ENCODE data around the gene LTB4R2.
"Not testable (repeated sequence)": the region's sequence is repeated elsewhere in the genome, so short reads cannot be mapped to it uniquely, and the experiment has no call there.

Gene LTB4R2

DNA sequence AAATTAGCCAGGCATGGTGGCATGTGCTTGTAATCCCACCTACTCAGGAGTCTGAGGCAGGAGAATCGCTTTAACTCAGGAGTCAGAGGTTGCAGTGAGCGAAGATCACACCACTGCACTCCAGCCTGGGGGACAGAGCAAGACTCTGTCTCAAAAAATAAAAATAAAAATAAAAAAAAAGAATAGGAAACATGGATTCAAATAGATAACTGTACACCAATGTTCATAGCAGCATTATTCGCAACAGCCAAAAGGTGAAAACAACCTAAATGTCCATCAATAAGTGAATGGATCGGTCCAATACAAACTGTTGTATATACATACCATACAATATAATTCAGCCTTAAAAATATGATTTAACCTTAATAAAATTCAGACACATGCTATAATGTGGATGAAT is 32.9 kb downstream of the LTB4R2 start:
- DNase-seq = no peak

DNA sequence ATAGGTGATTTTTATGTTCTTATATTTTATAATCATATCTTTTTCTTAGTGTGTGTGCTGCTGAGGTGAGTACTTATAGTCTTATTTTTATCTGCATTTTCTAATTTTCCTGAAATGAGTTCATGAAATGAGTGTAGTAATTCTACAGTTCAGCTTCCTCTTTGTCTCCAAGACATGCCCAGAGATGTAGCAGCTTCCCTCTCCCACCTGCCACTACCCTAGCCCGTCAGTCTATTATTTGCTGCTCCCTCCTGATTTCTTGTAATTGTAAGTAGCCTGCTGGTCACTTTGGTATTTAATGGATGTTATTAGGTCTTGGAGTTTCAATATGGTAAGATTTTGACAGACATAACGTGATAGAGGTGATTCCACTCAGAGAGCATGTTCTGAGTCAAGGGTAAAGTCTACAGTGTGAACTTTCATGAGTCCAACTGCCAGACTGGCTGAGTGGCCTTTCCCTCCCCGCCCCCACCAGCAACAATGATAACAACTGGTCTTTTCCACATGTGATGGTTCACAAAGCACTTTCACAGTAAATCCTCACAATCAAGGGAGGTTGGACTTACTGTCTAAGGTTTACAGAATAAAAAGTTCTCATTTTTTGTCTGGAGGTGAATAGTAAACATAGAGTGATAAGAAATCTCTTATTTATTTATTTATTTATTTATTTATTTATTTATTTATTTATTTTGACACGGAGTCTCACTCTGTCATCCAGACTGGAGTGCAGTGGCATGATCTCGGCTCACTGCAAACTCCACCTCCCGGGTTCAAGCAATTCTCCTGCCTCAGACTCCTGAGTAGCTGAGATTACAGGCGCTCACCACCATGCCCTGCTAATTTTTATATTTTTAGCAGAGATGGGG is 34.1 kb downstream of the LTB4R2 start:
- no peak for DNase-seq

DNA sequence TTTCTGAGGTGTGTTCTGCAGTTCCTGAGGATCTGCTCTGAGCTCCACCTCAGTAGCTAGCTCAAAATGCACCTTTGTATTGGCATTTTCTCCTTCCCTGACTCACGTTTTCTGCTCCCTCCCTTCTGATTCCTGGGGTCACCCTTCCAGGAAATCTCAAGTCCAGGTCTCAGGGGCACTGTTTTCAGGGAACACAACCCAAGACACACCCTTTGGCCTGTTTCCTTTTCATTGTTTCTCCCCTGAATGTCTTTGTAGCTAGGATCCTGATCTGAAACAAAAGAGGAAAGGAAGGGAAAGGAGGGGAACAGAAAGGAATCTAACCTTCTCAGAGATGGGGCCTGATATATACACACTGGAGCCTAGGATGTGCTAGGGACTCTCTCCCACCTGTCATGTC is 37.2 kb downstream of the LTB4R2 start:
- no peak for DNase-seq

DNA sequence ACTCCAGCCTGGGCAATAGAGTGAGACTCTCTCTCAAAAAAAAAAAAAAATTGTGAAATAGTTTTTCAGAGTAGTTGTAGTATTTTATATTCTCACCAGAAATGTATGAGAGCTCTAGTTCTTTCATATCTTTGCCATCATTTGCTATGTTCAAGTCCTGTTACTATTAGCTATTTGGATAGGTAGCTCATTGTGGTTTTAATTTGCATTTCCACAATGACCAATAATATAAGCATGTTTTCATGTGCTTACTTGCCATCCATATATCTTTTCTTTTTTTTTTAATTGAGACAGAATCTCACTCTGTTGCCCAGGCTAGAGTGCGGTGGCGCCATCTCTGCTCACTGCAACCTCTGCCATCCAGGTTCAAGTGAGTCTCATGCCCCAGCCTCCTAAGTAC is 38.2 kb downstream of the LTB4R2 start:
- DNase-seq = no peak

DNA sequence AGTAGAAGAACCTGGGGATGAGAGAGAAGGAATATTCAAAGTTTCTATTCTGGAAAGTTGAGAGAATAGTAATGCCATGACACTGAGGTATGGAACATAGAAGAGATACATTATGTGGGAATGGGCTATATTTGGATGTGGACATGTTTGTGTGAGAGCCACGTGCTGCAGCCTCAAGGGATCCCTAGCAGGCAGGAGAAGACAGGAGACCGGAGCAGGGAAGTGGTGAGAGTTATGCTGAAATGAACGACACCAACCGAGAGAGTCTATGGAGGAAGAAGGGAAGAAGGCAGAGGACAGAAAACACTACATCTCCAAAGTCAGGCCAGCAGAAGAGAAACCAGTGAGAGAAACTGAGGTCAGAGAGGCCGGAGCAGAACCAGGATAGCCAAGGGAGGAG is 39.8 kb downstream of the LTB4R2 start:
- no peak for DNase-seq

DNA sequence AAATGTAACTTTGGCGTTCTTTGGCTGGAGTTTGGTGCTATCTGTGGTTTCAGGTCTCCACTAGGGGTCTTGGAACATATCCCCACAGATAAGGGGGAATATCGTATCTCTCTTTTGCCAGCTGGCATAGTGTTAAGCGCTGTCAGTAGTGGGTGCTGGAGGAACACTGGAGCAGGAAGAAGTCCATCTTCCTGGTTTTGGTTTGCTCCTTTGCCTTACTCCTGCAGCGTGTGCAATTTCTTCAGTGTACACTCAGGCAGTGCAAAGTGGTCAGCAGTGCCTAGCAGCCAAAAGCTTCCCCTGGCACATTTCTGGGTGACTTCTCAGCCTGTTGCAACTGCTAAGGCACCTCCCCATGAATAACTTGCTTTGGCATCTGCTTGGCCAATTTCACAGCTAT is 41.6 kb downstream of the LTB4R2 start:
- no peak for DNase-seq

DNA sequence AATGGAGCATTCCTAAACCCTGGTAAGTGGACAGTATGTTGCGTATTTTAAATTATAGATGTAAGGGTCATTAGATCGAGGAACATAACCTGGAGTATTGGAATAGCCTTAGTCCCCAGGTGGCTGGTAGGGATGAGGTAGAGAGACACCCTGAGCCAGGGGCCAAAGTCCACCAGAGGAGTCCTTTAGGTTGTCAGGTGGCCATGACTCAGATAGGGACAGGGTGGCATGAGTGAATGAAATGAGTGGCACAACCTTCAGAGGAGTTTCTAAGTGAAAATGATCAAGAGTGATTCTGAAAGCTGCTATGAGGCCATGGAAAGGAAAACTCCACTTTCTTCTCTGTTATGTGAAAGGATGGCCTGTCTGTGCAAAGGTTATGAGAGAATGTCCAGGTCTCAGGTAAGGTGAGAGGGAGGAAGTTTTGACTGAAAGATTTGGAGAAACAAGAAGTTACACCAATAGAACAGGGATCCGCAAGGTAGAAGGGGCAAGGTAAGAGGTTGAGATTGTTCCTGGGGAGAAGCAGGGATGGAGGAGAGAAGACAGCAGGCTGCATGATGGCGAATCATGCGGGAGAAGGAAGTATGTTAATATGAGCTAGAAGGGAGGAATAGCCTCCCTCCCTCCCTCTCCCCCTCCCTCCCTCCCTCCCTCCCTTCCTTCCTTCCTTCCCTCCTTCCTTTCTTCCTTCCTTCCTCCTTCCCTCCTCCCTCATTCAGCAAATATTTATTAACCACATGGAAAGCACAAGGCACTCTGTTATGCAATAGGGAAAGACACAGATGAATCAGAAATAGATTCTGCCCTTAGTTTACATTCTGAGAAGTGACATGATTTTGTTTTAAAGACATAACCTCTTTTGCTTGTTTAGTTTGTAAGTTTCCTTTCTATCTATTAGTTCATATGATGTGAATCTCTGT is 43.9 kb downstream of the LTB4R2 start:
- no peak for DNase-seq

DNA sequence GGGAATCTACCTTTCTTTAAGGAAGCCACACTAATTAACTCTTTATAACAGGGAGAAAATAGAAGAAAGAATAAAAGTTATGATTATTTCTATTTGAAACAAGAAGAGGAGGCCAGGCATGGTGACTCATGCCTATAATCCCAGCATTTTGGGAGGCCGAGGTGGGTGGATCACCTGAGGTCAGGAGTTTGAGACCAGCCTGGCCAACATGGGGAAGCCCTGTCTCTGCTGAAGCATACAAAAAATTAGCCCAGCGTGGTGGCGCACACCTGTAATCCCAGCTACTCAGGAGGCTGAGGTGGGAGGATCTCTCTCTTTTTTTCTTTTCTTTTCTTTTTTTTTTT is 44.5 kb downstream of the LTB4R2 start:
- not testable (repeated sequence) for DNase-seq

DNA sequence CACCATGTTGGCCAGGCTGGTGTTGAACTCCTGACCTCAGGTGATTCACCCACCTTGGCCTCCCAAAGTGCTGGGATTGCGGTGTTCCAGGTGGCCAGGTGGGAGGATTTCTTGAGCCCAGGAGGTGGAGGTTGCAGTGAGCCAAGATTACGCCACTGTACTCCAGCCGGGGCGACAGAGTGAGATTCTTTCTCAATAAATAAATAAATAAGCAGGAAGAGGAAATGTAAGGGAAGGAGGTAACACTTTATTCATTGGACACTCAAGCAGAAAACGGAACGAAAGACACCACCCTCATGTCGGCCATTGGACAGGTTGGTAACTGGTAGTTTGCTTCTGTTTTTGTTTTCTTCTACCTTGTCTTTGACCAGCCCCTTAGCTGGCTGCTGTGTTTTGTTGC is 45.1 kb downstream of the LTB4R2 start:
- DNase-seq = no peak

DNA sequence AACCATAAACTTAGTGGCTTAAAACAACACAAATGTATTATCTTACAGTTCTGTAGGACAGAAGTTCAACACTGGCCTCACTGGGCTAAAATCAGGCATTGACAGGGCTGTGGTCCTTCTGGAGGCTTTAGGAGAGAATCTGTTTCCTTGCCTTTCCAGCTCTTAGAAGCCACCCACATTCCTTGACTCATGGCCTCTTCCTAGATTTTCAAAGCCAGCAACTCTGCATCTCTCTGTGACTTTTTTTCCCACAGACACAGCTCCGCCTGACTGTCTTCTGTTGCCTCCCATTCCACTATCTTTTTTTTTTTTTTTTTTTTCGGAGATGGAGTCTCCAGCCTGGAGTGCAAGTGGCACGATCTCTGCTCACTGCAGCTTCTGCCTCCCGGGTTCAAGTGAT is 46.3 kb downstream of the LTB4R2 start:
- DNase-seq = no peak

DNA sequence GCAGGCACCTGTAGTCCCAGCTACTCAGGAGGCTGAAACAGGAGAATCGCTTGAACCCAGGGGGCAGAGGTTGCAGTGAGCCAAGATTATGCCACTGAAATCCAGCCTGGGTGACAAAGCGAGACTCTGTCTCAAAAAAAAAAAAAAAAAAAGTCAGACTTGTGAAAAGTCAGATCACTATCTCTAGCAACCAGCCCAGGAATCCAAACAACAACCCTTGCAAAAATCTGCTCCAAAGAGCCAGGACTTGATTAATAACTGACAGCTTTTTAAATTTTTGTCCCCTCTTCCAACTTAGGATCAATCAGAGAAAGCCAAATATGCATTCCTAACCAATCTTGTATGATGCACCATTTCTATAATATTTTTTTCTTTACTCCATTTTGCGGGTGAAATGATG is 50.3 kb downstream of the LTB4R2 start:
- no peak for DNase-seq

DNA sequence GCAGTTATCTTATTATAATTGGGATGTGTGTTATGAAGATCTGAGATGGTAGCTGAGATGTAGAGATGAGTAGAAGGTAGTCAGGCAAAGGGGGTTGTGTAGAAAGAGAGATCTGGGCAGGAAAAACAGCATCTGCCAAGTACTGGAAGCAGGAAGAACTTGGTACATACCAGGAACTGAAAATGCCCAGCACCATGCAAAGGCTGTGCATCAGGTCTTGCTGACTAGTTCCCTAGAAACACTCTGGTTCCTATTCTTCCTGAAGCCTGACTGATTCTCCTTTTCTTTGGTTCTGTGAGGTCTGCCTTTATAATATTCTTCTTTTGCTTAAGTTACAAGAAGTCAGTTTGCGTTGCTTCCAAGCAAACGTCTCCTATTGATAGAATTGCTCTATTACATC is 51.4 kb downstream of the LTB4R2 start:
- DNase-seq = no peak
